ENCODE data around the gene HES4.

- no peak for TF ChIP-seq FOXM1 (IDR thresholded peaks at IDR 0.05; ENCODE audit: borderline replicate concordance, low read depth)
- no peak for TF ChIP-seq RAD21 (IDR thresholded peaks at IDR 0.05; ENCODE audit: low read depth)
- TF ChIP-seq CREB1 (IDR thresholded peaks at IDR 0.05; ENCODE audit: low read depth) = no peak
- TF ChIP-seq YY1 (IDR thresholded peaks at IDR 0.05; ENCODE audit: low read depth) = no peak
- no peak for TF ChIP-seq EP300 (IDR thresholded peaks at IDR 0.05; ENCODE audit: borderline replicate concordance)
- TF ChIP-seq CEBPB (IDR thresholded peaks at IDR 0.05) = no peak
- no peak for TF ChIP-seq MAX (IDR thresholded peaks at IDR 0.05)
- no peak for TF ChIP-seq EGR1 (IDR thresholded peaks at IDR 0.05)
- no peak for TF ChIP-seq TEAD4 (IDR thresholded peaks at IDR 0.05)
- TF ChIP-seq ZBTB7A (IDR thresholded peaks at IDR 0.05; ENCODE audit: low read depth) = no peak
Observed at GRCh38 chr1:992362-992761, 7.5 kb downstream of the HES4 start.
